Ovary (tissue), 3 donors: ENCODE measurements around the gene RNF41.

ENCODE experiments used
- EP300 ChIP-seq: sonication (generic); formaldehyde crosslinking; IDR thresholded peaks from one replicate; pipeline ENCODE4 v1.6.1; 2017; ENCODE audit warnings: antibody characterized with exemption
- POLR2A ChIP-seq: fragments of 450-650 bp; IDR thresholded peaks from one replicate; pipeline ENCODE4 v1.6.1; 2017; ENCODE audit warnings: antibody characterized with exemption, mild to moderate bottlenecking, moderate library complexity
- TF ChIP-seq, protein P1 (sequence below), 3 donors: fragments of 450-650 bp in 2 of 3; fragments of 200-600 bp in 1 of 3; IDR thresholded peaks; one replicate each; pipeline versions ENCODE4 v1.5.1 to v1.8.0; 2016 to 2022; ENCODE audit warnings: antibody characterized with exemption in 3 of 3, mild to moderate bottlenecking in 1 of 3
- donor health status: DM: no; HTN: no; CAD: no.

DNA sequence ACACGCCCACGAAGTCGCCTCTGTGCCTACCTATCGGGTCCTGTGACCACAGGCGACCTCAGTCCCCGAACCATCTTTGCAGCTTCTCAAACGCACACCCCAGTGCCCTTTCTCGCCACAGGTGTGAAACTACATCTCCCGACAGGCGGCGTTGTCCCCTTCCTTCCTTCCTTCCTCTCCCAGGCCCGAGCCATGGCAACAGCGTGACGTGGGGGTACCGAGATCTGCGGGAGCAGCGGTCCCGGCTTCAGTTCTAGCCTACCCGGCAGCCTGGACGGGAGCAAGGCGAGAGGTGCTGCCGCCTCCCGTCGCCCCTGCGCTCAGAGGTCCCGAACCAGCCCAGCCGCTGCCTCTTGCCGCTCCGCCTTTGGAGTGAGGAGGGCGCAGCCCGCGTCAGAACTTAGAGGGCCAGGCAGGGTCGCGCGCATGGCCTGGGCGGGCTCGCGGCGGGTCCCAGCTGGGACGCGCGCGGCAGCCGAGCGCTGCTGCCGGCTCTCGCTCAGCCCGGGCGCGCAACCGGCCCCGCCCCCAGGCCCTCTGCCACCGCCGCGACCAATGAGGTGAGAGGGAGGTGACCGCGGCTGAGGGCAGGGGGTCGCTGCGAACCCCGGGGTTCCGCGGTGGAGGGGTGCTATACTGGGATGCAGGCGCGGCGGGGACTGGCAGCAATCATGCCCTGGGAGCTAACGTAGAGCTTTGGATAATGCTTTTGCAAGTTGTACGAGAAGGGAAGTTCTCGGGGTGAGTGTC is 45.1 kb upstream of the RNF41 start, which contains the start of gene COQ10A:
- TF ChIP-seq POLR2A (peak; percentile 91), EP300 (no peak)
- TF ChIP-seq, protein P1, sequence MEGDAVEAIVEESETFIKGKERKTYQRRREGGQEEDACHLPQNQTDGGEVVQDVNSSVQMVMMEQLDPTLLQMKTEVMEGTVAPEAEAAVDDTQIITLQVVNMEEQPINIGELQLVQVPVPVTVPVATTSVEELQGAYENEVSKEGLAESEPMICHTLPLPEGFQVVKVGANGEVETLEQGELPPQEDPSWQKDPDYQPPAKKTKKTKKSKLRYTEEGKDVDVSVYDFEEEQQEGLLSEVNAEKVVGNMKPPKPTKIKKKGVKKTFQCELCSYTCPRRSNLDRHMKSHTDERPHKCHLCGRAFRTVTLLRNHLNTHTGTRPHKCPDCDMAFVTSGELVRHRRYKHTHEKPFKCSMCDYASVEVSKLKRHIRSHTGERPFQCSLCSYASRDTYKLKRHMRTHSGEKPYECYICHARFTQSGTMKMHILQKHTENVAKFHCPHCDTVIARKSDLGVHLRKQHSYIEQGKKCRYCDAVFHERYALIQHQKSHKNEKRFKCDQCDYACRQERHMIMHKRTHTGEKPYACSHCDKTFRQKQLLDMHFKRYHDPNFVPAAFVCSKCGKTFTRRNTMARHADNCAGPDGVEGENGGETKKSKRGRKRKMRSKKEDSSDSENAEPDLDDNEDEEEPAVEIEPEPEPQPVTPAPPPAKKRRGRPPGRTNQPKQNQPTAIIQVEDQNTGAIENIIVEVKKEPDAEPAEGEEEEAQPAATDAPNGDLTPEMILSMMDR (IDR thresholded peaks at IDR 0.05): peak; percentile 70 to 88 (median 84)
